Measurements from ENCODE around the gene CPEB2. TPM values are rescaled to one million over a fixed set of nuclear protein-coding genes. Genes with fewer than 3 reads are reported as not detected.

Gene CPEB2
- total RNA-seq, 1 donor from 2014 or later, result 23.7 TPM

GRCh38 chr4:15089979-15090378 is 87.7 kb downstream of the CPEB2 start:
- no peak for ATAC-seq
- intact Hi-C loops (cut with DNase I), result no loop called here
- DNase-seq (ENCODE audit: missing footprints), result no peak

GRCh38 chr4:15100380-15100779 is 98.1 kb downstream of the CPEB2 start:
- no peak for DNase-seq (ENCODE audit: missing footprints)
- ATAC-seq, result no peak
- intact Hi-C loops (cut with DNase I), result no loop called here

- no peak for DNase-seq (ENCODE audit: missing footprints)
- no peak for ATAC-seq
- intact Hi-C loops (cut with DNase I), result no loop called here
These were observed 98.9 kb downstream of the CPEB2 start for GRCh38 chr4:15100994-15101695.

- intact Hi-C loops (cut with DNase I), result no loop called here
- ATAC-seq (no peak), DNase-seq (ENCODE audit: missing footprints) (no peak)
These were observed 102.5 kb downstream of the CPEB2 start for GRCh38 chr4:15104825-15105224.

GRCh38 chr4:15106399-15106798 is 104.1 kb downstream of the CPEB2 start:
- ATAC-seq (no peak), DNase-seq (ENCODE audit: missing footprints) (peak; percentile 25)
- intact Hi-C loops (cut with DNase I), result no loop called here

GRCh38 chr4:15109600-15109999 is 107.3 kb downstream of the CPEB2 start:
- ATAC-seq (no peak), DNase-seq (ENCODE audit: missing footprints) (no peak)
- intact Hi-C loops (cut with DNase I), result no loop called here

GRCh38 chr4:15110120-15110571 is 107.9 kb downstream of the CPEB2 start:
- no peak for ATAC-seq
- DNase-seq (ENCODE audit: missing footprints), result no peak
- intact Hi-C loops (cut with DNase I), result no loop called here

- peak; percentile 40 for DNase-seq (ENCODE audit: missing footprints)
- ATAC-seq, result no peak
- intact Hi-C loops (cut with DNase I), result no loop called here
These were observed 114.3 kb downstream of the CPEB2 start for GRCh38 chr4:15116509-15117079.

- DNase-seq (ENCODE audit: missing footprints) (no peak), ATAC-seq (no peak)
- intact Hi-C loops (cut with DNase I), result no loop called here
These were observed 115.1 kb downstream of the CPEB2 start for GRCh38 chr4:15117270-15117946.

GRCh38 chr4:15118292-15118691 is 116.0 kb downstream of the CPEB2 start:
- DNase-seq (ENCODE audit: missing footprints) (no peak), ATAC-seq (no peak)
- intact Hi-C loops (cut with DNase I), result no loop called here
